ENCODE results near the gene SPON1. TPM values are rescaled to one million over a fixed set of nuclear protein-coding genes. Genes with fewer than 3 reads are reported as not detected.

SPON1 gene
- total and polyA plus RNA-seq, 11 donors, result 1.6 to 20.0 (median 6.8) TPM

- Histone ChIP-seq H3K9me3 (no peaks in the 10 kb centered on the region), H3K27me3 (no peaks in the 10 kb centered on the region), H3K4me1 (peaks cover 0 to 18% (median 4%) of the 10 kb centered on the region in 12 donors), H3K4me3 (no peak overlapping the region), H3K27ac (no peak overlapping the region), H3K36me3 (no peaks in the 10 kb centered on the region)
- intact Hi-C loops (cut with DNase I), result no loop called here
- 42 to 70% (median 58%) methylated on average over 4 of the region's 4 CpGs for WGBS, 4 donors
- TF ChIP-seq CTCF (IDR thresholded peaks at IDR 0.05) (no peak), POLR2A (IDR thresholded peaks at IDR 0.05) (no peak)
- ATAC-seq (peak in 3 of 4 donors; percentile 46 to 84 (median 52)), DNase-seq (no peak)
These were observed 169.8 kb downstream of the SPON1 start for GRCh38 chr11:14132312-14132711.

GRCh38 chr11:14133381-14133780 lies 170.9 kb downstream of the SPON1 start:
- DNase-seq, result no peak
- no peak for ATAC-seq
- Histone ChIP-seq H3K36me3 (no peaks in the 10 kb centered on the region), H3K27ac (no peak overlapping the region), H3K4me1 (peaks cover 0 to 21% (median 4%) of the 10 kb centered on the region in 12 donors), H3K9me3 (no peaks in the 10 kb centered on the region), H3K27me3 (no peaks in the 10 kb centered on the region), H3K4me3 (no peak overlapping the region)
- TF ChIP-seq POLR2A (IDR thresholded peaks at IDR 0.05) (no peak), CTCF (IDR thresholded peaks at IDR 0.05) (no peak)
- WGBS, 4 donors, result 82 to 95% (median 92%) methylated on average over 4 of the region's 4 CpGs
- intact Hi-C loops (cut with DNase I), result no loop called here

- H3K4me1 ChIP-seq, result peaks cover 0 to 21% (median 4%) of the 10 kb centered on the region in 12 donors
- no peak for DNase-seq
- no peak for TF ChIP-seq CTCF (IDR thresholded peaks at IDR 0.05)
- no peak for TF ChIP-seq POLR2A (IDR thresholded peaks at IDR 0.05)
- intact Hi-C loops (cut with DNase I), result no loop called here
- no peak for ATAC-seq
- WGBS, 4 donors, result 47 to 72% (median 58%) methylated on average over 1 of the region's 1 CpG
- H3K9me3 ChIP-seq, result no peaks in the 10 kb centered on the region
- H3K36me3 ChIP-seq, result no peaks in the 10 kb centered on the region
- H3K27me3 ChIP-seq, result no peaks in the 10 kb centered on the region
- no peak overlapping the region for H3K27ac ChIP-seq
- no peak overlapping the region for H3K4me3 ChIP-seq
These were observed 174.0 kb downstream of the SPON1 start for GRCh38 chr11:14136561-14136960.

GRCh38 chr11:14137284-14137683 lies 174.8 kb downstream of the SPON1 start:
- H3K36me3 ChIP-seq, result no peaks in the 10 kb centered on the region
- peak; percentile 29 to 68 (median 54) for ATAC-seq
- WGBS, 4 donors, result 34 to 51% (median 46%) methylated on average over 4 of the region's 4 CpGs
- H3K27me3 ChIP-seq, result no peaks in the 10 kb centered on the region
- H3K4me1 ChIP-seq, result peaks cover 0 to 17% (median 3%) of the 10 kb centered on the region in 12 donors
- no peak for DNase-seq
- no peak overlapping the region for H3K27ac ChIP-seq
- TF ChIP-seq POLR2A (IDR thresholded peaks at IDR 0.05), result no peak
- no peak for TF ChIP-seq CTCF (IDR thresholded peaks at IDR 0.05)
- H3K9me3 ChIP-seq, result no peaks in the 10 kb centered on the region
- intact Hi-C loops (cut with DNase I), result no loop called here
- no peak overlapping the region for H3K4me3 ChIP-seq

Data from heart left ventricle (tissue), 16 donors.